ENCODE data around the gene CSMD2.

Gene CSMD2

GRCh38 chr1:33656467-33657005 lies 508.5 kb downstream of the CSMD2 start:
- Histone ChIP-seq H3K27me3 (ENCODE audit: low read depth) (no peaks in the 10 kb centered on the region), H3K9me3 (no peaks in the 10 kb centered on the region), H3K36me3 (replicated peaks) (no peaks in the 10 kb centered on the region), H3K4me3 (no peak overlapping the region), H3K4me1 (no peaks in the 10 kb centered on the region)
- in situ Hi-C loops (cut with MboI; ENCODE audit: low sequenced_read_pairs), result no loop called here
- DNase-seq (ENCODE audit: low spot score in 2 of 2), result no peak

GRCh38 chr1:33655496-33655895 lies 509.5 kb downstream of the CSMD2 start:
- in situ Hi-C loops (cut with MboI; ENCODE audit: low sequenced_read_pairs), result no loop called here
- no peaks in the 10 kb centered on the region for H3K27me3 ChIP-seq (ENCODE audit: low read depth)
- no peak for DNase-seq (ENCODE audit: low spot score in 2 of 2)
- no peaks in the 10 kb centered on the region for H3K36me3 ChIP-seq (replicated peaks)
- no peaks in the 10 kb centered on the region for H3K4me1 ChIP-seq
- H3K9me3 ChIP-seq, result no peaks in the 10 kb centered on the region
- H3K4me3 ChIP-seq, result no peak overlapping the region

- H3K36me3 ChIP-seq (replicated peaks), result no peaks in the 10 kb centered on the region
- no peak overlapping the region for H3K4me3 ChIP-seq
- no peaks in the 10 kb centered on the region for H3K4me1 ChIP-seq
- H3K9me3 ChIP-seq, result no peaks in the 10 kb centered on the region
- no peaks in the 10 kb centered on the region for H3K27me3 ChIP-seq (ENCODE audit: low read depth)
- DNase-seq (ENCODE audit: low spot score in 2 of 2), result no peak
- in situ Hi-C loops (cut with MboI; ENCODE audit: low sequenced_read_pairs), result no loop called here
Observed at GRCh38 chr1:33654267-33654834, 510.7 kb downstream of the CSMD2 start.

GRCh38 chr1:33653226-33653625 lies 511.8 kb downstream of the CSMD2 start:
- DNase-seq (ENCODE audit: low spot score in 2 of 2), result no peak
- H3K9me3 ChIP-seq, result no peaks in the 10 kb centered on the region
- in situ Hi-C loops (cut with MboI; ENCODE audit: low sequenced_read_pairs), result no loop called here
- no peak overlapping the region for H3K4me3 ChIP-seq
- no peaks in the 10 kb centered on the region for H3K36me3 ChIP-seq (replicated peaks)
- H3K27me3 ChIP-seq (ENCODE audit: low read depth), result no peaks in the 10 kb centered on the region
- H3K4me1 ChIP-seq, result no peaks in the 10 kb centered on the region

GRCh38 chr1:33650708-33651107 lies 514.3 kb downstream of the CSMD2 start:
- DNase-seq (ENCODE audit: low spot score in 2 of 2), result no peak
- H3K36me3 ChIP-seq (replicated peaks), result no peaks in the 10 kb centered on the region
- no peak overlapping the region for H3K4me3 ChIP-seq
- no peaks in the 10 kb centered on the region for H3K27me3 ChIP-seq (ENCODE audit: low read depth)
- in situ Hi-C loops (cut with MboI; ENCODE audit: low sequenced_read_pairs), result no loop called here
- no peaks in the 10 kb centered on the region for H3K9me3 ChIP-seq
- no peaks in the 10 kb centered on the region for H3K4me1 ChIP-seq

- no peaks in the 10 kb centered on the region for H3K9me3 ChIP-seq
- no peak for DNase-seq (ENCODE audit: low spot score in 2 of 2)
- in situ Hi-C loops (cut with MboI; ENCODE audit: low sequenced_read_pairs), result loop anchor here (25.0 kb wide), 1 partner anchor 938 kb away; no protein-coding TSS in a partner anchor
- H3K27me3 ChIP-seq (ENCODE audit: low read depth), result no peaks in the 10 kb centered on the region
- H3K36me3 ChIP-seq (replicated peaks), result no peaks in the 10 kb centered on the region
- H3K4me3 ChIP-seq, result no peak overlapping the region
- no peaks in the 10 kb centered on the region for H3K4me1 ChIP-seq
Observed at GRCh38 chr1:33649759-33650158, 515.3 kb downstream of the CSMD2 start.

GRCh38 chr1:33643216-33643615 lies 521.8 kb downstream of the CSMD2 start:
- in situ Hi-C loops (cut with MboI; ENCODE audit: low sequenced_read_pairs), result loop anchor here (25.0 kb wide), 1 partner anchor 944 kb away; no protein-coding TSS in a partner anchor

GRCh38 chr1:33641104-33641830 lies 523.8 kb downstream of the CSMD2 start:
- Histone ChIP-seq H3K4me3 (no peak overlapping the region), H3K9me3 (no peaks in the 10 kb centered on the region), H3K27me3 (ENCODE audit: low read depth) (peaks cover 12% of the 10 kb centered on the region), H3K36me3 (replicated peaks) (no peaks in the 10 kb centered on the region), H3K4me1 (no peaks in the 10 kb centered on the region)
- peak in 1 of 2 experiments; percentile 23 for DNase-seq (ENCODE audit: low spot score in 2 of 2)
- in situ Hi-C loops (cut with MboI; ENCODE audit: low sequenced_read_pairs), result loop anchor here (25.0 kb wide), 1 partner anchor 946 kb away; no protein-coding TSS in a partner anchor

More at GRCh38 chr1:33643216-33643615, 521.8 kb downstream of the CSMD2 start:
- Histone ChIP-seq H3K9me3 (no peaks in the 10 kb centered on the region), H3K4me3 (no peak overlapping the region), H3K27me3 (ENCODE audit: low read depth) (peaks cover 9% of the 10 kb centered on the region), H3K4me1 (no peaks in the 10 kb centered on the region), H3K36me3 (replicated peaks) (no peaks in the 10 kb centered on the region)
- no peak for DNase-seq (ENCODE audit: low spot score in 2 of 2)

GRCh38 chr1:33640114-33640660 lies 524.8 kb downstream of the CSMD2 start:
- H3K36me3 ChIP-seq (replicated peaks), result no peaks in the 10 kb centered on the region
- H3K4me3 ChIP-seq, result no peak overlapping the region
- no peaks in the 10 kb centered on the region for H3K9me3 ChIP-seq
- in situ Hi-C loops (cut with MboI; ENCODE audit: low sequenced_read_pairs), result loop anchor here (25.0 kb wide), 1 partner anchor 947 kb away; no protein-coding TSS in a partner anchor
- H3K27me3 ChIP-seq (ENCODE audit: low read depth), result peaks cover 12% of the 10 kb centered on the region
- no peak for DNase-seq (ENCODE audit: low spot score in 2 of 2)
- no peaks in the 10 kb centered on the region for H3K4me1 ChIP-seq

GRCh38 chr1:33637846-33638440 lies 527.1 kb downstream of the CSMD2 start:
- Histone ChIP-seq H3K9me3 (no peaks in the 10 kb centered on the region), H3K27me3 (ENCODE audit: low read depth) (peaks cover 12% of the 10 kb centered on the region), H3K4me1 (no peaks in the 10 kb centered on the region), H3K36me3 (replicated peaks) (no peaks in the 10 kb centered on the region), H3K4me3 (no peak overlapping the region)
- DNase-seq (ENCODE audit: low spot score in 2 of 2), result no peak
- in situ Hi-C loops (cut with MboI; ENCODE audit: low sequenced_read_pairs), result loop anchor here (10.0 to 25.0 kb wide), 2 partner anchors 949 to 1107 kb away; no protein-coding TSS in a partner anchor

- DNase-seq (ENCODE audit: low spot score in 2 of 2), result no peak
- in situ Hi-C loops (cut with MboI; ENCODE audit: low sequenced_read_pairs), result loop anchor here (10.0 to 25.0 kb wide), 2 partner anchors 951 to 1109 kb away; no protein-coding TSS in a partner anchor
- Histone ChIP-seq H3K27me3 (ENCODE audit: low read depth) (peaks cover 12% of the 10 kb centered on the region), H3K4me3 (no peak overlapping the region), H3K9me3 (no peaks in the 10 kb centered on the region), H3K36me3 (replicated peaks) (no peaks in the 10 kb centered on the region), H3K4me1 (no peaks in the 10 kb centered on the region)
Observed at GRCh38 chr1:33636209-33636608, 528.8 kb downstream of the CSMD2 start.

- DNase-seq (ENCODE audit: low spot score in 2 of 2), result no peak
- H3K9me3 ChIP-seq, result no peaks in the 10 kb centered on the region
- peaks cover 12% of the 10 kb centered on the region for H3K27me3 ChIP-seq (ENCODE audit: low read depth)
- in situ Hi-C loops (cut with MboI; ENCODE audit: low sequenced_read_pairs), result loop anchor here (10.0 to 25.0 kb wide), 2 partner anchors 952 to 1109 kb away; no protein-coding TSS in a partner anchor
- no peak overlapping the region for H3K4me3 ChIP-seq
- H3K36me3 ChIP-seq (replicated peaks), result no peaks in the 10 kb centered on the region
- no peaks in the 10 kb centered on the region for H3K4me1 ChIP-seq
Observed at GRCh38 chr1:33635336-33636012, 529.6 kb downstream of the CSMD2 start.

- peaks cover 7% of the 10 kb centered on the region; the same call in 1 of the 2 replicates for H3K27me3 ChIP-seq (ENCODE audit: low read depth)
- no peaks in the 10 kb centered on the region for H3K9me3 ChIP-seq
- in situ Hi-C loops (cut with MboI; ENCODE audit: low sequenced_read_pairs), result loop anchor here (10.0 to 25.0 kb wide), 2 partner anchors 952 to 1110 kb away; no protein-coding TSS in a partner anchor
- H3K4me3 ChIP-seq, result no peak overlapping the region
- peak in 1 of 2 experiments; percentile 66 for DNase-seq (ENCODE audit: low spot score in 2 of 2)
- no peaks in the 10 kb centered on the region for H3K36me3 ChIP-seq (replicated peaks)
- H3K4me1 ChIP-seq, result no peaks in the 10 kb centered on the region
Observed at GRCh38 chr1:33634806-33635205, 530.2 kb downstream of the CSMD2 start.
